Measurements from ENCODE around the gene KNSTRN. TPM values are rescaled to one million over a fixed set of nuclear protein-coding genes. Genes with fewer than 3 reads are reported as not detected.

The KNSTRN gene
- total RNA-seq, result 10 to 100 TPM in 3 of 4 donors, 1 to 10 TPM in 1; 7.9 to 24.9 (median 12.9) TPM

- TF ChIP-seq CTCF (IDR thresholded peaks at IDR 0.05; ENCODE audit: low read depth), result no peak
Measured at GRCh38 chr15:40382580-40383456, at the start of gene KNSTRN. Gene KNSTRN (plus strand): TSS chr15:40382721. CDS start chr15:40382836, 115 bp downstream.

- TF ChIP-seq CTCF (IDR thresholded peaks at IDR 0.05; ENCODE audit: low read depth), result no peak
Measured at GRCh38 chr15:40333922-40334492, 48.5 kb upstream of the KNSTRN start.

- no peak for TF ChIP-seq CTCF (IDR thresholded peaks at IDR 0.05; ENCODE audit: low read depth)
Measured at GRCh38 chr15:40334541-40334940, 48.0 kb upstream of the KNSTRN start.

- TF ChIP-seq CTCF (IDR thresholded peaks at IDR 0.05; ENCODE audit: low read depth), result no peak
Measured at GRCh38 chr15:40334941-40335795, 47.4 kb upstream of the KNSTRN start.

- TF ChIP-seq CTCF (IDR thresholded peaks at IDR 0.05; ENCODE audit: low read depth), result no peak
Measured at GRCh38 chr15:40335938-40336743, 46.4 kb upstream of the KNSTRN start.

GRCh38 chr15:40336744-40337122 lies 45.8 kb upstream of the KNSTRN start:
- no peak for TF ChIP-seq CTCF (IDR thresholded peaks at IDR 0.05; ENCODE audit: low read depth)
